BJ (cell line): ENCODE data around the gene PCIF1. TPM values are rescaled to one million over a fixed set of nuclear protein-coding genes. Genes with fewer than 3 reads are reported as not detected.
"Not testable (repeated sequence)": the region's sequence is repeated elsewhere in the genome, so short reads cannot be mapped to it uniquely, and the experiment has no call there.

Experiments
- CTCF ChIA-PET: fragments of 350-600 bp; formaldehyde crosslinking; extraction: SDS; loops from one replicate; lab custom pipeline; 2021; ENCODE audit warnings: antibody characterized with exemption, inconsistent platforms; lab: Yijun Ruan, JAX
- POLR2A ChIA-PET: fragments of 300-600 bp; sonication (Branson Sonifier 250); formaldehyde crosslinking; extraction: SDS; loops from one replicate; lab custom pipeline; 2021; ENCODE audit warnings: antibody characterized with exemption; lab: Charles Lee
- DNase-seq: peaks from one replicate; pipeline ENCODE4 v3.0.0-alpha.2; 2011; ENCODE audit warnings: low read depth
- H3K27me3 ChIP-seq: 2 replicates; pipeline ENCODE4 v1.6.0; 2011; ENCODE audit warnings: low read length; ENCODE audit not compliant: control insufficient read depth, insufficient read depth
- H3K36me3 ChIP-seq: 2 replicates; pipeline ENCODE4 v1.5.1; 2011; ENCODE audit warnings: low read length; ENCODE audit not compliant: control insufficient read depth, insufficient read depth
- H3K4me3 ChIP-seq: 2 replicates; pipeline ENCODE4 v1.5.1; 2011; ENCODE audit warnings: low read depth, mild to moderate bottlenecking, control low read depth, low read length
- polyA plus RNA-seq: library from polyadenylated mRNA; depleted of rRNA; stranded (reverse); fragments of >200 nt; gene quantifications from 2 replicates; pipeline ENCODE4 v1.2.3, GENCODE V29; 2011
- TF ChIP-seq, protein P1 (sequence below): IDR thresholded peaks from 2 replicates; pipeline ENCODE4 v1.5.1; 2011; ENCODE audit warnings: low read depth, mild to moderate bottlenecking, control low read depth, inconsistent platforms, low read length, moderate library complexity; ENCODE audit not compliant: insufficient read depth

The PCIF1 gene
- polyA plus RNA-seq, 1 experiment = 20.9 TPM

DNA sequence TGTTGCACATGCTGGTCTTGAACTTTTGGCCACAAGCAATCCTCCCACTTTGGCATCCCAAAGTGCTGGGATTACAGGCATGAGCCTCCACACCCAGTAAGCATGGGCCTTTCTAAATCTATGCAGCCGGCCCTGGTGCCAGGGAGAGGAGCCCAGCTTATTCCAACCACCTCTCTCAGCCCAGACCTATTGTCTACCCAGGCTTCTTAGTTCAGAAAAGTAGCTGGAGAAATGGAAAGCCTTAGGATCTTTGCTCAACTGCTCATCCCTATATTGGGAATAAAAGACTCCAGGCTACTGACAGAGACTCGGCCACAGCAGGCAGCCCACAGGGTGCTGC lies 7.8 kb upstream of the PCIF1 start:
- TF ChIP-seq, protein P1, sequence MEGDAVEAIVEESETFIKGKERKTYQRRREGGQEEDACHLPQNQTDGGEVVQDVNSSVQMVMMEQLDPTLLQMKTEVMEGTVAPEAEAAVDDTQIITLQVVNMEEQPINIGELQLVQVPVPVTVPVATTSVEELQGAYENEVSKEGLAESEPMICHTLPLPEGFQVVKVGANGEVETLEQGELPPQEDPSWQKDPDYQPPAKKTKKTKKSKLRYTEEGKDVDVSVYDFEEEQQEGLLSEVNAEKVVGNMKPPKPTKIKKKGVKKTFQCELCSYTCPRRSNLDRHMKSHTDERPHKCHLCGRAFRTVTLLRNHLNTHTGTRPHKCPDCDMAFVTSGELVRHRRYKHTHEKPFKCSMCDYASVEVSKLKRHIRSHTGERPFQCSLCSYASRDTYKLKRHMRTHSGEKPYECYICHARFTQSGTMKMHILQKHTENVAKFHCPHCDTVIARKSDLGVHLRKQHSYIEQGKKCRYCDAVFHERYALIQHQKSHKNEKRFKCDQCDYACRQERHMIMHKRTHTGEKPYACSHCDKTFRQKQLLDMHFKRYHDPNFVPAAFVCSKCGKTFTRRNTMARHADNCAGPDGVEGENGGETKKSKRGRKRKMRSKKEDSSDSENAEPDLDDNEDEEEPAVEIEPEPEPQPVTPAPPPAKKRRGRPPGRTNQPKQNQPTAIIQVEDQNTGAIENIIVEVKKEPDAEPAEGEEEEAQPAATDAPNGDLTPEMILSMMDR = no peak
- Histone ChIP-seq H3K4me3 (no peak overlapping the region), H3K36me3 (no peaks in the 10 kb centered on the region), H3K27me3 (no peaks in the 10 kb centered on the region)
- CTCF ChIA-PET = interaction anchor here (0.6 to 3.3 kb wide), 3 partner anchors 36 to 71 kb away, joined by 3 to 12 read pairs (median 3); partner anchors contain the start of genes CTSA and NEURL2
- no peak for DNase-seq
- POLR2A ChIA-PET = no interaction called here

DNA sequence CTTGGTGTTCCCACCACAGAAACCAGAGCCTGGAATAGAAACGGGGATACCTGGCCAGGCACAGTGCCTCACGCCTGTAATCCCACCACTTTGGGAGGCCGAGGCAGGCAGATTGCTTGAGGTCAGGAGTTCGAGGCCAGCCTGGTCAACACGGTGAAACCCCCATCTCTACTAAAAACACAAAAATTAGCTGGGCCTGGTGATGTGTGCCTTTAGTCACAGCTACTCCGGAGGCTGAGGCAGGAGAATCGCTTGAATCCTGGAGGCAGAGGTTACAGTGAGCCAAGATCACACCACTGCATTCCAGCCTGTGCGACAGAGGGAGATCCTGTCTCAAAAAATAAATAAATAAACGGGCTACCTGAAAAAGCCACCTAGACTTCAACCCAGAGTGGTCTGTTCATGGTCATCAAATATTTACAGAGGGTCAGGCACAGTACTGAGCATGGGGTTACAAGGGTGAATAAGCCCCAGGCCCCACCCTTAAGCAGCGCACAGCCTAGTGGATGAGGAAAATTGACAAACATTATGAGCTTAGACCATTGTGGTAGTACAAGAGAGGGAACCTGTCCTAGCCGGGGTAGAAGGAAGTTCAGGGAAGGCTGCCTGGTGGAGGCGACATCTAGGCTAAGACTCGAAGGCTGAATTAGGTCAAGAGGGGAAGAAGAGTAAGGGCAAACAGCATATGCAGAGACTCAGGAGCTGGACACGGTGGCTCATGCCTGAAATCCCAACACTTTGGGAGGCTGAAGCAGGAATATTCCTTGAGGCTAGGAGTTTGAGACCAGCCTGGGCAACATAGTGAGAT lies 7.2 kb upstream of the PCIF1 start:
- TF ChIP-seq, protein P1 = no peak
- ChIA-PET POLR2A (no interaction called here), CTCF (interaction anchor here (0.6 to 3.3 kb wide), 4 partner anchors 36 to 129 kb away, joined by 3 to 12 read pairs (median 3); partner anchors contain the start of genes CTSA and NEURL2)
- no peaks in the 10 kb centered on the region for H3K36me3 ChIP-seq
- no peaks in the 10 kb centered on the region for H3K27me3 ChIP-seq
- no peak overlapping the region for H3K4me3 ChIP-seq
- DNase-seq = no peak

DNA sequence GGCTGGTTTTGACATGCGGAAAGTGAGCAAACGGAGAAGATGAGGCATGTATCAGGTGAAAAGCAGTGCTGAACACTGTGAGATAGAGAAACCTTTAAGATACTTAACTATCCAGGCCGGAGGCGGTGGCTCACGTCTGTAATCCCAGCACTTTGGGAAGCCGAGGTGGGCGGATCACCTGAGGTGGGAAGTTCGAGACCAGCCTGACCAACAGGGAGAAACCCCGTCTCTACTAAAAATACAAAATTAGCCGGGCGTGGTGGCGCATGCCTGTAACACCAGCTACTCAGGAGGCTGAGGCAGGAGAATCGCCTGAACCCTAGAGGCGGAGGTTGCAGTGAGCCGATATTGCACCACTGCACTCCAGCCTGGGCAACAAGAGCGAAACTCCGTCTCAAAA lies 2.8 kb upstream of the PCIF1 start:
- POLR2A ChIA-PET, DNase-seq, H3K27me3 ChIP-seq, H3K4me3 ChIP-seq, H3K36me3 ChIP-seq: not testable (repeated sequence)
- CTCF ChIA-PET = interaction anchor here (1.2 kb wide), 1 partner anchor 42 kb away, joined by 4 read pairs; no protein-coding TSS in a partner anchor

DNA sequence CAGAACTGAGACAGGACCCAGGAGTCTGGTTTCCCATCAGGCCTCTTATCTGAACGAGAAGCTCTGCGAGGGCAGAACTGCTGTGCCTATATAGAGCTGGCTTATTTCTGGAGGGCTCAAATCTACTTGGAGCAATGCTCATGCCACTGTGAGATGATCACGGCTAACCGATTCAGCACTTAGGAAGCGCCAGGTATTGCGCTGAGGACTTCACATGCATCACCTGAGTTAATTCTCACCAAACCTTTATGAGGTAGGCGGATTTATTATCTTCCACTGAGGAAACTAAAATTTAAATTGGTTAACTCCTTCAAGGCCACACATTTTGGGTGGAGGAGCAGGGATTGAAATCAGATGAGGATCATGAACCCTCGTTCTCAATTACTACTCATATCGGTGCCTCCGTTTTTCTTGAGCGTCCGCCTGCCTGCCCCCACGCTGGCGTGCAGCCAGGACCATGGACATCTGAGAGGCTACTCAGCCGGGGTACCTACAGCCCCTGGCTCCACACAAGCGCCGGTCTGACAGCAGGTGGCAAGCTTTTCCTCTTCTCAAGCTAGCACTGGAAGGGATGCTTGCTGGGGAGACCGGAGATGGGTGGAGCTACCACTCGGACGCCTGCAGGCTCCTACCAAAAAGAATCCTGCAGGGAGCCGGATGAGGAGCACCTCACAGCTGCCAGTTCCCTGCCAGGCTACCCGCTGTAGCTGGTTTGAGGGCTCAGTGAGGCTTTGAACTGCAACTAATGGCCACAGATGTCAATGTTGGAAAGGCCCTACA lies 1.0 kb upstream of the PCIF1 start:
- POLR2A ChIA-PET = interaction anchor here (0.6 to 0.7 kb wide), 2 partner anchors 14 to 15 kb away, joined by 3 to 6 read pairs; no protein-coding TSS in a partner anchor
- DNase-seq = no peak
- CTCF ChIA-PET = interaction anchor here (0.6 to 2.6 kb wide), 5 partner anchors 36 to 1266 kb away, joined by 3 to 11 read pairs (median 8); no protein-coding TSS in a partner anchor
- Histone ChIP-seq H3K36me3 (peaks cover 2% of the 10 kb centered on the region), H3K4me3 (peak overlapping the region; percentile 63), H3K27me3 (no peaks in the 10 kb centered on the region)
- TF ChIP-seq, protein P1 = no peak; the same call in 1 of the 2 replicates

DNA sequence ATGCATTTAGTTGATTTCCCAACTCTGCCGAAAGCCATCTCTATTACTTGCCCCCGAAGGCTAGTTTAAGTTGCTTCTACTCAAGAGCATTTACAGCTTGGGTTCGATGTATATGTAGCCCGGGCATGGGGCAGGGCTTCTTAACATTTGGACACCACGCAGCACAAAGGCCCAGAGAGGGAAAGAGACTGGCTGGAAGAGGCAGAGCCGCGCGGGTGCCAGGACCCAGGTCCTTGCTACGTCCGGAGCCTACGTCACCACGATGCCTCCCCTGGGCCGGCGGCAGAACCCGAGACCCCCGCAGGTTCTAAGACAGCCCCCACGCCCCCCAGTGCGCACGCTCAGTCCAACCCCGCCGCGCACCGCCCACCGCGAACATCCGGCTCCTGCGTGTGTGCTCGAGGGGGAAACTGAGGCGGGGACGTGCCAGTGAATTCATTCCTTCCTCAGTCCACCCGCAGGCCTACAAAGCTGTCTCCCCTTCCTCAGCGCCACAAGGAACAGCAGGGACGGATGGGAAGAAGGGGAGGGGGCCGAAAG lies 367 bp upstream of the PCIF1 start:
- DNase-seq = no peak
- CTCF ChIA-PET = interaction anchor here (0.6 to 2.6 kb wide), 6 partner anchors 35 to 1744 kb away, joined by 3 to 11 read pairs (median 8); no protein-coding TSS in a partner anchor
- H3K36me3 ChIP-seq = peaks cover 9% of the 10 kb centered on the region
- peak overlapping the region; percentile 63 for H3K4me3 ChIP-seq
- POLR2A ChIA-PET = no interaction called here
- TF ChIP-seq, protein P1 = no peak
- no peaks in the 10 kb centered on the region for H3K27me3 ChIP-seq
